ENCODE data around the gene NAALADL2. TPM values are rescaled to one million over a fixed set of nuclear protein-coding genes. Genes with fewer than 3 reads are reported as not detected.
"Not testable (repeated sequence)": the region's sequence is repeated elsewhere in the genome, so short reads cannot be mapped to it uniquely, and the experiment has no call there.

The NAALADL2 gene
- total RNA-seq, 1 donor from 2014 or later = 10.4 TPM

DNA sequence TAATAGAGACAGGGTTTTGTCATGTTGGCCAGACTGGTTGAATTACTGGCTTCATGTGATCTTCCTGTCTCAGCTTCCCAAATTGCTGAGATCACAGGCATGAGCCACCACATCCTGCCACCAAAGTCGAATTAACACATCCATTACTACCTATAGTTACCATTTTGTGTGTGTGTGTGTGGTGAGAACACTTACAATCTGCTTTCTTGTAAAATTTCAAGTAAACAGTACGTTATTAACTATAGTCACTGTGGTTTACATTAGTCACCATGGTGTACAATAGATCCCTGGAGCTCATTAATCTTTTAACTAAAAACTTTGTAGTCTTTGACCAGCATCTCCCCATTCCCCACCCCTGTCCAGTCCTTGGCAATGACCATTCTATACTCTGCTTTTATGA is 270.0 kb downstream of the NAALADL2 start:
- DNase-seq (ENCODE audit: low spot score, unreplicated experiment) = no peak
- Mint-ChIP-seq H3K27me3 (no peaks in the 10 kb centered on the region), H3K27ac (no peak overlapping the region), H3K4me1 (ENCODE audit: low read depth) (no peaks in the 10 kb centered on the region), H3K36me3 (ENCODE audit: insufficient read depth) (peaks cover 5% of the 10 kb centered on the region), H3K4me3 (ENCODE audit: low read depth) (no peak overlapping the region), H3K9me3 (ENCODE audit: low read depth) (peaks cover 13% of the 10 kb centered on the region)
- TF ChIP-seq, protein P1, sequence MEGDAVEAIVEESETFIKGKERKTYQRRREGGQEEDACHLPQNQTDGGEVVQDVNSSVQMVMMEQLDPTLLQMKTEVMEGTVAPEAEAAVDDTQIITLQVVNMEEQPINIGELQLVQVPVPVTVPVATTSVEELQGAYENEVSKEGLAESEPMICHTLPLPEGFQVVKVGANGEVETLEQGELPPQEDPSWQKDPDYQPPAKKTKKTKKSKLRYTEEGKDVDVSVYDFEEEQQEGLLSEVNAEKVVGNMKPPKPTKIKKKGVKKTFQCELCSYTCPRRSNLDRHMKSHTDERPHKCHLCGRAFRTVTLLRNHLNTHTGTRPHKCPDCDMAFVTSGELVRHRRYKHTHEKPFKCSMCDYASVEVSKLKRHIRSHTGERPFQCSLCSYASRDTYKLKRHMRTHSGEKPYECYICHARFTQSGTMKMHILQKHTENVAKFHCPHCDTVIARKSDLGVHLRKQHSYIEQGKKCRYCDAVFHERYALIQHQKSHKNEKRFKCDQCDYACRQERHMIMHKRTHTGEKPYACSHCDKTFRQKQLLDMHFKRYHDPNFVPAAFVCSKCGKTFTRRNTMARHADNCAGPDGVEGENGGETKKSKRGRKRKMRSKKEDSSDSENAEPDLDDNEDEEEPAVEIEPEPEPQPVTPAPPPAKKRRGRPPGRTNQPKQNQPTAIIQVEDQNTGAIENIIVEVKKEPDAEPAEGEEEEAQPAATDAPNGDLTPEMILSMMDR (IDR thresholded peaks at IDR 0.05; ENCODE audit: unreplicated experiment) = no peak

DNA sequence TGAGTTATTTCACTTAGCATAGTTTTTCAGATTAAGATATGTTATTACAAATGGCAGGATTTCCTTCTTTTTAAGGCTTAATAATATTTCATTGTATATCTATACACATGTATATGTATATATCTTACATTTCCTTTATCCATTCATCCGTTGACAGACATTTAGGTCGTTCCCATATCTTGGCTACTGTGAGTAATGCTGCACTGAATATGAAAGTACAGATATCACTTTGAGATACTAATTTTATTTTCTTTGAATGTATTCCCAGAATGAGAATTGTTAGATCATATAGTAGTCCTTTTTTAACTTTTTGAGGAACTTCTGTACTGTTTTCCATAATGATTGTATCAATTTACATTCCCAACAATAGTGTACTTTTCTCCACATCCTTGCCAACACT is 270.4 kb downstream of the NAALADL2 start:
- no peaks in the 10 kb centered on the region for H3K27me3 Mint-ChIP-seq
- peaks cover 6% of the 10 kb centered on the region for H3K36me3 Mint-ChIP-seq (ENCODE audit: insufficient read depth)
- no peaks in the 10 kb centered on the region for H3K4me1 Mint-ChIP-seq (ENCODE audit: low read depth)
- H3K9me3 Mint-ChIP-seq (ENCODE audit: low read depth) = peaks cover 11% of the 10 kb centered on the region
- TF ChIP-seq, protein P1 (IDR thresholded peaks at IDR 0.05; ENCODE audit: unreplicated experiment) = no peak
- H3K27ac Mint-ChIP-seq = no peak overlapping the region
- DNase-seq (ENCODE audit: low spot score, unreplicated experiment) = no peak
- H3K4me3 Mint-ChIP-seq (ENCODE audit: low read depth) = no peak overlapping the region

DNA sequence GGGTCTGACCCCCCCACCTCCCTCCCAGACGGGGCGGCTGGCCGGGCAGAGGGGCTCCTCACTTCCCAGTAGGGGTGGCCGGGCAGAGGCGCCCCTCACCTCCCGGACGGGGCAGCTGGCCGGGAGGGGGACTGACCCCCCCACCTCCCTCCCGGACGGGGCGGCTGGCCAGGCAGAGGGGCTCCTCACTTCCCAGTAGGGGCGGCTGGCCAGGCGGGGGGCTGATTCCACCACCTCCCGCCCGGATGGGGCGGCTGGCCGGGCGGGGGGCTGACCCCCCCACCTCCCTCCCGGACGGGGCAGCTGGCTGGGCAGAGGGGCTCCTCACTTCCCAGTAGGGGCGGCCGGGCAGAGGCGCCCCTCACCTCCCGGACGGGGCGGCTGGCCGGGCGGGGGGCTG is 272.7 kb downstream of the NAALADL2 start:
- peaks cover 12% of the 10 kb centered on the region for H3K9me3 Mint-ChIP-seq (ENCODE audit: low read depth)
- not testable (repeated sequence) for H3K36me3 Mint-ChIP-seq (ENCODE audit: insufficient read depth); H3K27me3 Mint-ChIP-seq; H3K4me1 Mint-ChIP-seq (ENCODE audit: low read depth); DNase-seq (ENCODE audit: low spot score, unreplicated experiment); H3K4me3 Mint-ChIP-seq (ENCODE audit: low read depth); H3K27ac Mint-ChIP-seq

DNA sequence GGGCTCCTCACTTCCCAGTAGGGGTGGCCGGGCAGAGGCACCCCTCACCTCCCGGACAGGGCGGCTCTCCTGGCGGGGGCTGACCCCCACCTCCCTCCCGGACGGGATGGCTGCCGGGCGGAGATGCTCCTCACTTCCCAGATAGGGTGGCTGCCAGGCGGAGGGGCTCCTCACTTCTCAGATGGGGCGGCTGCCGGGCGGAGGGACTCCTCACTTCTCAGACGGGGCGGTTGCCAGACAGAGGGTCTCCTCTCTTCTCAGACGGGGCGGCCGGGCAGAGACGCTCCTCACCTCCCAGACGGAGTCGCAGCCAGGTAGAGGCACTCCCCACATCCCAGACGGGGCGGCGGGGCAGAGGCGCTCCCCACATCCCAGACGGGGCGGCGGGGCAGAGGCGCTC is 273.6 kb downstream of the NAALADL2 start:
- H3K27ac Mint-ChIP-seq; H3K27me3 Mint-ChIP-seq; DNase-seq (ENCODE audit: low spot score, unreplicated experiment); H3K4me1 Mint-ChIP-seq (ENCODE audit: low read depth); H3K4me3 Mint-ChIP-seq (ENCODE audit: low read depth); H3K36me3 Mint-ChIP-seq (ENCODE audit: insufficient read depth): not testable (repeated sequence)
- H3K9me3 Mint-ChIP-seq (ENCODE audit: low read depth) = peaks cover 12% of the 10 kb centered on the region

DNA sequence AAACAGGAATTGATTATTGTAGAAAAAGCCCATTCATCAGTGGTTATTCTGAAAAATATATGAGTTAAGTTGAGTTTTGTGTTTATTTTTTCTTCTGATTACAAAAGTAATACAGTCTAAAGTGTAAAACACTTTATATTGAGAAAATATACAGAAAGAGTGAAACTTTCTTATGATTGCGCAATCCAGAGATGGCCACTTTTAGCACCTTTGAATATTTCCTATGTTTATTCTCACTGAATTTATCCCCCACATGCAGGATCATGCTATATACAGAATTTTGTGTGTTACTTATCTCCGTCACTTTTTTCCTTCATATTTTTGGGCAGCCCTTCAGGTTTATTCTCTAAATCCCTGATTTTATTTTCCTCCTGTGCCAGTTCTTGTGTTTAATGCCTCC is 285.2 kb downstream of the NAALADL2 start:
- TF ChIP-seq, protein P1 (IDR thresholded peaks at IDR 0.05; ENCODE audit: unreplicated experiment) = no peak
- H3K27ac Mint-ChIP-seq = no peak overlapping the region
- no peaks in the 10 kb centered on the region for H3K4me1 Mint-ChIP-seq (ENCODE audit: low read depth)
- H3K4me3 Mint-ChIP-seq (ENCODE audit: low read depth) = no peak overlapping the region
- H3K9me3 Mint-ChIP-seq (ENCODE audit: low read depth) = peaks cover 14% of the 10 kb centered on the region
- peaks cover 4% of the 10 kb centered on the region for H3K36me3 Mint-ChIP-seq (ENCODE audit: insufficient read depth)
- no peaks in the 10 kb centered on the region for H3K27me3 Mint-ChIP-seq
- no peak for DNase-seq (ENCODE audit: low spot score, unreplicated experiment)

DNA sequence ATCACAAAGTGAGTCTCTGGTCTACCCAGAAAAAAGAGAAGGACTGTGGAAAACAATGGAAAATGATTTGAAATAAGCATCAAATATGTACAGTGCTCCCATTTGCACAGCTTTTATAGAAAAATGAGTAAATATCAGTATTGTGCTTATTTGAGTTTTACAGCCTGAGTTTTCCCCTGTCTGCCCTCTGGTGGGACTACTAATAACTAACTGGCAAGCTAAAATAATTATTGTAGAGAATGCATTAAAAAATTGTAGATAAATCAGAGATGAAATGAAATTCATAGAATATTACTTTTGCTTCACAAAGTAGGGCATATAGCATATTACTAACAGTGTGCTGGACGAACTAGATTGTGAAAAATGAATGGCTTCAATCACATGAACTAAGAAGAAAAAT is 287.1 kb downstream of the NAALADL2 start:
- H3K9me3 Mint-ChIP-seq (ENCODE audit: low read depth) = peaks cover 7% of the 10 kb centered on the region
- DNase-seq (ENCODE audit: low spot score, unreplicated experiment) = no peak
- no peak overlapping the region for H3K27ac Mint-ChIP-seq
- no peak overlapping the region for H3K4me3 Mint-ChIP-seq (ENCODE audit: low read depth)
- H3K36me3 Mint-ChIP-seq (ENCODE audit: insufficient read depth) = peaks cover 4% of the 10 kb centered on the region
- TF ChIP-seq, protein P1 (IDR thresholded peaks at IDR 0.05; ENCODE audit: unreplicated experiment) = peak; percentile 22
- no peaks in the 10 kb centered on the region for H3K4me1 Mint-ChIP-seq (ENCODE audit: low read depth)
- H3K27me3 Mint-ChIP-seq = no peaks in the 10 kb centered on the region
